OCI-LY3 (cell line): ENCODE measurements around the gene KIF6.
A peak's percentile ranks its signal among the peaks of the same experiment; 100 is the strongest.

Experiments
- EZH2phosphoT487 ChIP-seq: fragments of 200-600 bp; shearing (Covaris generic); IDR thresholded peaks from 2 replicates; pipeline ENCODE4 v1.6.1; 2018; ENCODE audit warnings: antibody characterized with exemption, mixed run types, low read depth
- TF ChIP-seq, protein P1 (sequence below): fragments of 200-600, 300-600 bp; sonication (generic); IDR thresholded peaks from 2 replicates; pipeline ENCODE4 v1.5.1; 2014; ENCODE audit warnings: antibody characterized with exemption, low read length, low read depth

DNA sequence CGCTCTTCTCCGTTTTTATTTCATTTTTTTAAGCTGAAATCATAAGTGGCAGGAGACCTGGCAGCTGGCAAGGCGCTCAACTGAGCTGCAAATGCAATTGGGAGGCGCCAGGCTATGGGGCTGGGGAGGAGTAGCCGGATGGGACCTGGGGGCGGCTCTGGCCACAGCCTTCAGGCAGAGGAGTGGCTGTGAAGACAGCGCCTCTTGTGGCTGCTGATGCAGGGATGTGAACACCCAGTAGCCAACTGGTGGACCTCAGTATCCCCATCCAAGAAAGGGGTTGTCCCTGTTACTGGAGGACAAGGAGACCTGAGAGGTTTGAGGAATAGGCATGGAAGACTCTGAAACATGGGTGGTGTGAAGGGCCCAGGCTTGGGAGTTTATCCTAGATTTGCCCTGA, 423.6 kb downstream of the KIF6 start:
- TF ChIP-seq, protein P1, sequence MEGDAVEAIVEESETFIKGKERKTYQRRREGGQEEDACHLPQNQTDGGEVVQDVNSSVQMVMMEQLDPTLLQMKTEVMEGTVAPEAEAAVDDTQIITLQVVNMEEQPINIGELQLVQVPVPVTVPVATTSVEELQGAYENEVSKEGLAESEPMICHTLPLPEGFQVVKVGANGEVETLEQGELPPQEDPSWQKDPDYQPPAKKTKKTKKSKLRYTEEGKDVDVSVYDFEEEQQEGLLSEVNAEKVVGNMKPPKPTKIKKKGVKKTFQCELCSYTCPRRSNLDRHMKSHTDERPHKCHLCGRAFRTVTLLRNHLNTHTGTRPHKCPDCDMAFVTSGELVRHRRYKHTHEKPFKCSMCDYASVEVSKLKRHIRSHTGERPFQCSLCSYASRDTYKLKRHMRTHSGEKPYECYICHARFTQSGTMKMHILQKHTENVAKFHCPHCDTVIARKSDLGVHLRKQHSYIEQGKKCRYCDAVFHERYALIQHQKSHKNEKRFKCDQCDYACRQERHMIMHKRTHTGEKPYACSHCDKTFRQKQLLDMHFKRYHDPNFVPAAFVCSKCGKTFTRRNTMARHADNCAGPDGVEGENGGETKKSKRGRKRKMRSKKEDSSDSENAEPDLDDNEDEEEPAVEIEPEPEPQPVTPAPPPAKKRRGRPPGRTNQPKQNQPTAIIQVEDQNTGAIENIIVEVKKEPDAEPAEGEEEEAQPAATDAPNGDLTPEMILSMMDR, result peak; percentile 29; the same call in 1 of the 2 replicates
- no peak for TF ChIP-seq EZH2phosphoT487
